Activated CD4-positive, alpha-beta T cell treated with anti-CD3 and anti-CD28 coated beads for 48 hours (primary cell): ENCODE data around the gene PIAS3.
A peak's percentile ranks its signal among the peaks of the same experiment; 100 is the strongest.
"Not testable (repeated sequence)": the region's sequence is repeated elsewhere in the genome, so short reads cannot be mapped to it uniquely, and the experiment has no call there.

Experiments used
- DNase-seq: peaks from one replicate; pipeline ENCODE4 v3.0.0-alpha.2; 2020

Gene PIAS3

GRCh38 chr1:145871994-145872924 lies 13.4 kb upstream of the PIAS3 start:
- DNase-seq: peak; percentile 49

GRCh38 chr1:145868232-145868631 lies 9.4 kb upstream of the PIAS3 start:
- DNase-seq: no peak

GRCh38 chr1:145863282-145864018 lies 4.6 kb upstream of the PIAS3 start:
- no peak for DNase-seq

GRCh38 chr1:145859491-145860023 lies 676 bp upstream of the PIAS3 start:
- peak; percentile 83 for DNase-seq

- DNase-seq: peak; percentile 58
Measured at GRCh38 chr1:145858238-145858900, 512 bp downstream of the PIAS3 start.

GRCh38 chr1:145857170-145857569 lies 1.7 kb downstream of the PIAS3 start:
- no peak for DNase-seq

GRCh38 chr1:145855426-145855948 lies 3.4 kb downstream of the PIAS3 start:
- no peak for DNase-seq

- DNase-seq: no peak
Measured at GRCh38 chr1:145849356-145850160, 9.3 kb downstream of the PIAS3 start.

GRCh38 chr1:145847827-145848226 lies 11.1 kb downstream of the PIAS3 start:
- no peak for DNase-seq

- DNase-seq: peak; percentile 40
Measured at GRCh38 chr1:145846201-145846612, 12.7 kb downstream of the PIAS3 start.

- peak; percentile 83 for DNase-seq
Measured at GRCh38 chr1:145845514-145846161, 13.2 kb downstream of the PIAS3 start, which contains the start of gene NUDT17. Gene NUDT17 (plus strand): TSS chr1:145845630. CDS start chr1:145845641, 11 bp downstream.

- DNase-seq: no peak
Measured at GRCh38 chr1:145845144-145845513, 13.8 kb downstream of the PIAS3 start.

GRCh38 chr1:145843031-145843430 lies 15.8 kb downstream of the PIAS3 start:
- no peak for DNase-seq

GRCh38 chr1:145837656-145838055 lies 21.2 kb downstream of the PIAS3 start:
- no peak for DNase-seq

GRCh38 chr1:145830810-145831209 lies 28.1 kb downstream of the PIAS3 start:
- not testable (repeated sequence) for DNase-seq

- DNase-seq: no peak
Measured at GRCh38 chr1:145828367-145829026, 30.4 kb downstream of the PIAS3 start.

GRCh38 chr1:145827966-145828365 lies 30.9 kb downstream of the PIAS3 start:
- no peak for DNase-seq

GRCh38 chr1:145826030-145826429 lies 32.9 kb downstream of the PIAS3 start:
- no peak for DNase-seq

- DNase-seq: no peak
Measured at GRCh38 chr1:145824499-145824842, 34.4 kb downstream of the PIAS3 start.

GRCh38 chr1:145823565-145824498 lies 35.0 kb downstream of the PIAS3 start, which contains the start of the genes POLR3C and RNF115:
Gene POLR3C (plus strand): TSS chr1:145824200. CDS start chr1:145825777, 1,577 bp downstream.
Gene RNF115 (minus strand): TSS chr1:145824095. CDS start chr1:145823873, 222 bp downstream.
- DNase-seq: peak; percentile 91
